Measurements from ENCODE around the gene SECTM1.

The SECTM1 gene

GRCh38 chr17:82317394-82318168, 16.0 kb downstream of the SECTM1 start, which contains the start of gene CD7:
TSS of gene CD7 (minus strand) at chr17:82317608. CDS start at chr17:82317495, 113 bp downstream.
- ATAC-seq = no peak
- Mint-ChIP-seq H3K36me3 (no peaks in the 10 kb centered on the region), H3K27ac (no peak within 1 kb of the TSS), H3K4me3 (no peak within 1 kb of the TSS), H3K27me3 (peaks cover 38% of the 10 kb centered on the region), H3K4me1 (peaks cover 43% of the 10 kb centered on the region), H3K9me3 (no peaks in the 10 kb centered on the region)

GRCh38 chr17:82316651-82317393, 16.7 kb downstream of the SECTM1 start:
- peaks cover 37% of the 10 kb centered on the region for H3K4me1 Mint-ChIP-seq
- ATAC-seq = no peak
- H3K27ac Mint-ChIP-seq = no peak overlapping the region
- no peaks in the 10 kb centered on the region for H3K36me3 Mint-ChIP-seq
- peaks cover 35% of the 10 kb centered on the region for H3K27me3 Mint-ChIP-seq
- H3K4me3 Mint-ChIP-seq = no peak overlapping the region
- H3K9me3 Mint-ChIP-seq = no peaks in the 10 kb centered on the region

DNA sequence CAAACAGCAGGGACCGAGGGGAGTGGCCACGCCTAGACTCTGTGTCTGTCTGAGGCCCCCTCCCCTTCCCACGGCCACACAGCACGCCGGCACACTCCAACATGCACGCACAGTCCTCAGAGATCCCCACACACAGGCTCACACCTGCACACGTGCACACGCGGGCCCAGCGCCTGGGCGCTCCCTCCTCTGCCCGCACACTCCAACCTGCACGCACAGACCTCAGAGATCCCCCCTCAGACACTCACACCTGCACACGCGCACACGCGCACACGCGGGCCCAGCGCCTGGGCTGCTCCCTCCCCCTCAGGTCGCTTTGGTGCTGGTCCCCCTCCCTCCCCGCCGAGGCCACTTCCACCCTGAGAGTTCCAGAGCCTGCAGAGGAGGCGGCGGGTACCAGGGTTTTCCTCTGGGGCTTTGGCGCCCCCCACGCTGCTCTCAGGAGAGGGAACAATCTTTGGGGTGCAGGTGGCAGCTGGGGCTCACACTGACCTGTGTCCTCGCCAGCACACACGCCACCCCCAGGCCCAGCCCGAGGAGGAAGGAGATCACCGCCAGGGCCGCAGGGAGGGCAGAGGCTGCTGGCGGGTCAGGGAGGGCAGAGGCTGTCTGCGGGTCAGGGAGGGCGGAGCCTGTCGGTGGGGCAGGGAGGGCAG, 17.7 kb downstream of the SECTM1 start:
- ATAC-seq = peak; percentile 59
- peaks cover 27% of the 10 kb centered on the region for H3K4me1 Mint-ChIP-seq
- H3K36me3 Mint-ChIP-seq = no peaks in the 10 kb centered on the region
- H3K27ac Mint-ChIP-seq = peak overlapping the region; percentile 71
- peak overlapping the region; percentile 52 for H3K4me3 Mint-ChIP-seq
- H3K9me3 Mint-ChIP-seq = no peaks in the 10 kb centered on the region
- H3K27me3 Mint-ChIP-seq = peaks cover 40% of the 10 kb centered on the region

DNA sequence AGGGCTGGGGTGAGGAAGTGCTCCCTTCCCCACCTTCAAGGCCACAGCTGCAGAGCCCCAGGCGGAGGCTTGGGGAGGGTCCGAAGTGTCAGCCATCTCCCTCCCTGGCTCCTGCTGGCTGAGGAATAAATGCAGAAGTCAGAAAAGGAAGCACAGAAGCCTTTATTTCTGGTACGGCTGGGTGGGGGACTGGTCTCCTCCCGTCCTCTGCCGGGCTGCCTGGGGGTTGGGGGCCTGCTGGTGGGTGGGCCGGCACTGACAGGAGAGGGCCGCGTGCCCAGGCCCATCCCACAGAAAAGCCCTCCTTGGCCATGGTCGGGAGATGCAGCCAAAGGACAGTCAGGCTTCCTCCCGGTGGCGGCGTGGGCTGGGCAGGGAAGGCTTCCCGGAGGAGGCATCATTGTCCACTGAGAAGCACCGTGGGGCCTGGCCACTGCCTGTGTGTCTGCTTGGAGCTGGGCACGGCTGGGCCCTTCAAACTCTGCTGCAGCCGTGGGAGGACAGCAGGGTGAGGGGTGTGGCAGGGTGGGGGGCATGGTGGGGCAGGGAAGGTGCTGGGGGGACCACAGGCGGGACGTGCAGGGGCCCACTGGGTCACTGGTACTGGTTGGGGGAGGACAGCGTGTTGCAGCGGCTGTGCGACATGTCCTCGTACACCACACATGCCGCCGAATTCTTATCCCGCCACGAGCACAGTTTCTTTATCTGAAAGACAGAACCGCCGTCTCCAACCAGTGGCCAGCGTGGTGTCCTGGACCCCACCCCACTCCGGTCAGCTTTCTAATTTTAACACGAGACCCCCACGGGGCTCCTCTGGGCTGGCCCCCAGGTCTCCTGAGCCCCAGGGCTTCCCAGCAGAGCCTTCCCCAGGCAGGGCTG, 18.6 kb downstream of the SECTM1 start:
- ATAC-seq = no peak
- Mint-ChIP-seq H3K9me3 (no peaks in the 10 kb centered on the region), H3K4me1 (peaks cover 27% of the 10 kb centered on the region), H3K27me3 (peaks cover 49% of the 10 kb centered on the region), H3K4me3 (no peak overlapping the region), H3K36me3 (no peaks in the 10 kb centered on the region), H3K27ac (peak overlapping the region; percentile 71)

GRCh38 chr17:82314012-82314726, 19.4 kb downstream of the SECTM1 start:
- Mint-ChIP-seq H3K4me3 (no peak overlapping the region), H3K27ac (peak overlapping the region; percentile 28), H3K36me3 (no peaks in the 10 kb centered on the region), H3K27me3 (peaks cover 54% of the 10 kb centered on the region), H3K4me1 (peaks cover 27% of the 10 kb centered on the region), H3K9me3 (no peaks in the 10 kb centered on the region)
- no peak for ATAC-seq

- H3K36me3 Mint-ChIP-seq = no peaks in the 10 kb centered on the region
Observed at GRCh38 chr17:82313195-82314011, 20.2 kb downstream of the SECTM1 start.

GRCh38 chr17:82311971-82312370, 21.6 kb downstream of the SECTM1 start:
- Mint-ChIP-seq H3K4me3 (no peak overlapping the region), H3K9me3 (no peaks in the 10 kb centered on the region), H3K4me1 (peaks cover 27% of the 10 kb centered on the region), H3K27me3 (peaks cover 59% of the 10 kb centered on the region), H3K36me3 (no peaks in the 10 kb centered on the region), H3K27ac (no peak overlapping the region)
- no peak for ATAC-seq

More at GRCh38 chr17:82313195-82314011, 20.2 kb downstream of the SECTM1 start:
- ATAC-seq = no peak
- Mint-ChIP-seq H3K27me3 (peaks cover 59% of the 10 kb centered on the region), H3K27ac (peak overlapping the region; percentile 28), H3K4me3 (no peak overlapping the region), H3K9me3 (no peaks in the 10 kb centered on the region), H3K4me1 (peaks cover 27% of the 10 kb centered on the region)

DNA sequence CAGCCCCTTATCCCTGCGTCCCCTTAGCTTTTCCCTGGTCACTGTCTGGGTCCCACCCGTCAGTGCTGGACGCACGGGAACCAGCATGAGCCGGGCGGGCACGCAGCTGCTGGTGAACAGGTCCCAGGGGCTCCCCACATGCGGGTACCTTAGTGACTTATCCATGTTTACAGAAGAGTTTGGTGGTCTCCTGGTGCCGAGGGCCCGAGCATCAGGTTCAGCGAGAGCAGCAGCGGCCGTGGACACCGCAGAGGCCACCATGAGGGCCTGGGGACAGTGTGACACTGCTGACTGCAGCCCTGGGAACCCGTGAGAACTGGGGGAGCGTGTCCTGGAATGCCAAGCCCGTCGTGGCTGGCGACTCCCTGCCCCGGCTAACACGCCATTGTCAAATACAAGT, 22.7 kb downstream of the SECTM1 start:
- H3K27ac Mint-ChIP-seq = no peak overlapping the region
- H3K27me3 Mint-ChIP-seq = peaks cover 53% of the 10 kb centered on the region
- H3K36me3 Mint-ChIP-seq = no peaks in the 10 kb centered on the region
- H3K4me1 Mint-ChIP-seq = peaks cover 23% of the 10 kb centered on the region
- ATAC-seq = no peak
- no peak overlapping the region for H3K4me3 Mint-ChIP-seq
- no peaks in the 10 kb centered on the region for H3K9me3 Mint-ChIP-seq

DNA sequence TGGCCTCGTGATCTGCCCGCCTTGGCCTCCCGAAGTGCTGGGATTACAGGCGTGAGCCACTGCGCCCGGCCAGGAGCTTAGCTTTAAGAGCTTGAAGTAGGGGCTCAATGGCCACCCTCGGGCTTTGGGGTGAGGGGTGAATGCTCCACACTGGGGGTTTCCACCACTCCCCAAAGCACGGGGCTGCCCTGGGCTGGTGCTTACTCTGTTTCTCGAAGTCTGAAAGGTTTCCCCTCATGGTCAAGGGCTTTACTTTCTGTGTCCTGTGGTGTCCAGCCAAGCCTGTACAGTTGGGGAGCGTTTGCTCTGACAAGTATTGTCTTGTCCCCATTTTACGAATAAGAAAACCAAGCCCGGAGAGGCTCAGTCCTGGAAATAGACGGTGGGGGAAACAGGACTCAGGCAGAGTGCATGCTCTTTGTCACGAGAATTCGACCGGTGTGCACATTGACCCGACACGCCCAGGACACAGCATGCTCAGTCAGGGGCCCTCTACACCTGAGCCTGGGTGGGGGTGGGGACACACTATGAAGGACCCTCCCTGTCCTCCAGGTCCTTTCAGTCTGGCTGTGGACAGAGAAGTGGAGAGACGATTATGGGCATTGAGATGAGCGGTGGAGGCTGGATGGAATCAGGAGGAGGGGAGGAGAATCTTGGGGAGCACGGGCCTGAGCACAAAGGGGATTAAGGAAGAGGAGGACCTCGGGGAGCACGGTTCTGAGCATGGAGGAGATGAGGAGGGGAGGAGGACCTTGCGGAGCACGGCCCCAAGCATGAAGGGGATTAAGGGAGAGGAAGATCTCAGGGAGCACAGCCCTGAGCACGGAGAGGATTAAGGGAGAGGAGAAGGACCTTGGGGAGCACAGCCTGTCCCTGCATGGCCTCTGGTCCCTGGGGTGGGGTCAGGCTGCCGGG, 23.7 kb downstream of the SECTM1 start:
- H3K36me3 Mint-ChIP-seq = no peaks in the 10 kb centered on the region
- no peak overlapping the region for H3K27ac Mint-ChIP-seq
- peaks cover 44% of the 10 kb centered on the region for H3K27me3 Mint-ChIP-seq
- H3K4me1 Mint-ChIP-seq = peaks cover 13% of the 10 kb centered on the region
- no peaks in the 10 kb centered on the region for H3K9me3 Mint-ChIP-seq
- ATAC-seq = no peak
- H3K4me3 Mint-ChIP-seq = no peak overlapping the region

- peaks cover 27% of the 10 kb centered on the region for H3K4me1 Mint-ChIP-seq
- H3K27ac Mint-ChIP-seq = peak overlapping the region; percentile 39
- H3K4me3 Mint-ChIP-seq = no peak overlapping the region
- no peaks in the 10 kb centered on the region for H3K36me3 Mint-ChIP-seq
- no peak for ATAC-seq
- H3K27me3 Mint-ChIP-seq = peaks cover 19% of the 10 kb centered on the region
- H3K9me3 Mint-ChIP-seq = no peaks in the 10 kb centered on the region
Observed at GRCh38 chr17:82305727-82306300, 27.8 kb downstream of the SECTM1 start.

DNA sequence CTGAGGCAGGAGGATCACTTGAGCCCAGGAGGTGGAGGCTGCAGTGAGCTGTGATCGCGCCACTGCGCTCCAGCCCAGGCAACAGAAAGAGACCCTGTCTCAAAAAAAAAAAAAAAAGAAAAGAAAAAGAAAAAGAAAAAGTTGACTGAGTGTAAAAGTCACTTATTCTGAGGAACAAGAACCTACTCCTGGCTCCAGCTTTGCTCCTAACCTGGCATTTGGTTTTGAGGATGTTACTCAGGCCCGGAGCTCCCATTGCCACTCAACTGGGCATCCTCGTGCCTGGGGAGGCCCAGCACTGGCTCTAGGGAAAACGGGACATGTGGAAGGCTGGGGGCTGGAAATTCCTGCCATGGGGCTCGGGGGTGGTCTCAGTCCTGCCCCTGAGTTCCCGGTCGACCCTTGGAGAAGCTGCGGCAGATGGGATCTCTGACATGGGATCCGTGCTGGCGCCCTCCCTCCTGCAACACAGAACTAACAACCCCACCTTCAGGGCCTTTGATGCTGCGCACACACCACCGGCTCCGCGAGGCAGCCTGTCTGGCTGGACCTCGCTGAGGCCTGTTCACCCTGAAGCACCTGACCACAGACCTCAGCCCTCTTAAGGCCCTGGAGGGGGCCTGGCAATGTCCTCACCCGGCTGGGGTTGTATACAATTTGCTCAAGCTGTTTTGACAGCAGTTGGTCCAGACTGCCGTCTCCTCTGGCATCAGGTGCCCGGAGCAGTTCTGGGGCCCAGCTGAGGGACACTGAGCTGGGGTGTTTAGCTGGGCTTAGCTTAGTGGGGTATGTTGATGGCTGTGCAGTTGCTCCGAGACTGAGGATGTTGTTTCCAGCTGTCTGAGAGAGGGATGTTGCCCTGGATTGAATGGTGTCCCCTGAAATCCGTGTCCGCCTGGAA, 28.5 kb downstream of the SECTM1 start:
- Mint-ChIP-seq H3K4me3 (no peak overlapping the region), H3K36me3 (no peaks in the 10 kb centered on the region), H3K27ac (peak overlapping the region; percentile 39), H3K9me3 (no peaks in the 10 kb centered on the region), H3K4me1 (peaks cover 34% of the 10 kb centered on the region), H3K27me3 (peaks cover 11% of the 10 kb centered on the region)
- ATAC-seq = no peak

Measured in stimulated activated memory B cell treated with anti-CD40 and anti-IgM and Interleukin-4, amounts not matched to agents 10 μg/mL and 1 μg/mL and 100 μg/mL, for 72 hours (primary cell).